GM23248 (cell line): ENCODE results near the gene KCNH4. TPM values are rescaled to one million over a fixed set of nuclear protein-coding genes. Genes with fewer than 3 reads are reported as not detected.

Source experiments
- DNase-seq: peaks from one replicate; pipeline ENCODE4 v3.0.0-alpha.2; 2015
- H2AFZ ChIP-seq: fragments of 200-600 bp; sonication (generic); 2 replicates; pipeline ENCODE4 v1.6.1; 2016; ENCODE audit warnings: antibody characterized with exemption
- H3F3A ChIP-seq: fragments of 200-600 bp; sonication (generic); 2 replicates; pipeline ENCODE4 v1.6.1; 2016; ENCODE audit warnings: mild to moderate bottlenecking, antibody characterized with exemption, mixed run types; ENCODE audit not compliant: insufficient read depth
- H3K27ac ChIP-seq: fragments of 200-600 bp; sonication (generic); 2 replicates; pipeline ENCODE4 v1.5.1; 2016; ENCODE audit warnings: mild to moderate bottlenecking
- H3K27me3 ChIP-seq: fragments of 200-600 bp; sonication (generic); replicated peaks from 2 replicates; pipeline ENCODE4 v1.6.1; 2016; ENCODE audit warnings: mild to moderate bottlenecking; ENCODE audit not compliant: insufficient read depth
- H3K36me3 ChIP-seq: fragments of 200-600 bp; sonication (generic); 2 replicates; pipeline ENCODE4 v1.6.1; 2016; ENCODE audit warnings: low read depth, mild to moderate bottlenecking
- H3K4me1 ChIP-seq: fragments of 200-600 bp; sonication (generic); 2 replicates; pipeline ENCODE4 v1.6.1; 2016; ENCODE audit warnings: mild to moderate bottlenecking; ENCODE audit not compliant: insufficient read depth
- H3K4me2 ChIP-seq: fragments of 200-600 bp; sonication (generic); one replicate; pipeline ENCODE4 v1.6.1; 2016; ENCODE audit warnings: mild to moderate bottlenecking; ENCODE audit not compliant: unreplicated experiment
- H3K4me3 ChIP-seq: fragments of 200-600 bp; sonication (generic); 2 replicates; pipeline ENCODE4 v1.5.1; 2016; ENCODE audit warnings: mild to moderate bottlenecking
- H3K79me2 ChIP-seq: fragments of 200-600 bp; sonication (generic); 2 replicates; pipeline ENCODE4 v1.6.1; 2016; ENCODE audit warnings: mild to moderate bottlenecking; ENCODE audit not compliant: insufficient read depth
- H3K9ac ChIP-seq: fragments of 200-600 bp; sonication (generic); 2 replicates; pipeline ENCODE4 v1.6.1; 2016; ENCODE audit warnings: mild to moderate bottlenecking
- H3K9me2 ChIP-seq: fragments of 200-600 bp; sonication (generic); 2 replicates; pipeline ENCODE4 v1.6.1; 2016; ENCODE audit warnings: mixed run types, mild to moderate bottlenecking, moderate library complexity; ENCODE audit not compliant: insufficient read depth
- H3K9me3 ChIP-seq: fragments of 200-600 bp; sonication (generic); one replicate; pipeline ENCODE4 v1.6.1; 2017; ENCODE audit warnings: low read depth
- H4K20me1 ChIP-seq: fragments of 200-600 bp; sonication (generic); 2 replicates; pipeline ENCODE4 v1.6.0; 2016; ENCODE audit not compliant: insufficient read depth
- EZH2 ChIP-seq: fragments of 200-600 bp; sonication (generic); IDR thresholded peaks from 2 replicates; pipeline ENCODE4 v1.6.1; 2018; ENCODE audit warnings: antibody characterized with exemption, mild to moderate bottlenecking; ENCODE audit not compliant: insufficient read depth, poor library complexity, severe bottlenecking
- EZH2phosphoT487 ChIP-seq: fragments of 200-600 bp; sonication (generic); IDR thresholded peaks from 2 replicates; pipeline ENCODE4 v1.6.1; 2018; ENCODE audit warnings: antibody characterized with exemption, moderate library complexity, mild to moderate bottlenecking, low read depth; ENCODE audit not compliant: insufficient read depth
- WGBS, 2 experiments: methylation state at CpG; one replicate each; pipeline ENCODE4 v1.1.6; 2015 to 2017; ENCODE audit warnings: low lambda C conversion rate in 2 of 2, low coverage in 1 of 2; ENCODE audit errors: missing lambda C conversion rate in 2 of 2; 5-methylcytosine and 5-hydroxymethylcytosine counted together
- in situ Hi-C: fragments of 300-500 bp; cut with MboI; formaldehyde crosslinking; loops from 2 replicates; pipeline ENCODE4 v1.15.0; 2020
- polyA plus RNA-seq: library from polyadenylated mRNA; unstranded; fragments of >200 nt; fragmentation: Nextera tagmentation; extraction: Ambion mirVana; gene quantifications from 2 replicates; pipeline ENCODE4 v1.2.1, GENCODE V29; 2016
- total RNA-seq: library from RNA; depleted of rRNA; stranded (reverse); fragments of >200 nt; shearing (Covaris generic); gene quantifications from 2 replicates; pipeline ENCODE4 v1.2.3, GENCODE V29; 2014

The KCNH4 gene
- total and polyA plus RNA-seq, 2 experiments from 2014 or later, result not detected

GRCh38 chr17:42129109-42129837 is 51.7 kb downstream of the KCNH4 start:
- no peaks in the 10 kb centered on the region for H3K27me3 ChIP-seq
- 86 to 88% methylated on average over 8 of the region's 8 CpGs for WGBS, 2 experiments
- H3K9ac ChIP-seq, result no peak overlapping the region
- H2AFZ ChIP-seq, result no peak overlapping the region
- no peak overlapping the region for H3K4me3 ChIP-seq
- in situ Hi-C loops, result no loop called here
- peaks cover 59% of the 10 kb centered on the region for H3K79me2 ChIP-seq
- peaks cover 30% of the 10 kb centered on the region for H3K4me1 ChIP-seq
- no peaks in the 10 kb centered on the region for H3K9me2 ChIP-seq
- peaks cover 5% of the 10 kb centered on the region; the same call in 1 of the 2 replicates for H4K20me1 ChIP-seq
- no peak overlapping the region for H3K4me2 ChIP-seq
- no peak for DNase-seq
- H3K27ac ChIP-seq, result no peak overlapping the region
- TF ChIP-seq EZH2 (no peak), EZH2phosphoT487 (no peak)
- H3F3A ChIP-seq, result peaks cover 39% of the 10 kb centered on the region
- H3K36me3 ChIP-seq, result peaks cover 29% of the 10 kb centered on the region; the same call in 1 of the 2 replicates
- H3K9me3 ChIP-seq, result no peaks in the 10 kb centered on the region

GRCh38 chr17:42127414-42127813 is 53.5 kb downstream of the KCNH4 start:
- Histone ChIP-seq H3F3A (peaks cover 23% of the 10 kb centered on the region), H3K9me2 (no peaks in the 10 kb centered on the region), H4K20me1 (peaks cover 5% of the 10 kb centered on the region; the same call in 1 of the 2 replicates), H3K27ac (no peak overlapping the region), H3K4me2 (no peak overlapping the region), H3K4me3 (no peak overlapping the region), H3K9ac (no peak overlapping the region), H3K79me2 (peaks cover 42% of the 10 kb centered on the region), H2AFZ (no peak overlapping the region), H3K36me3 (peaks cover 29% of the 10 kb centered on the region; the same call in 1 of the 2 replicates), H3K27me3 (no peaks in the 10 kb centered on the region), H3K4me1 (peaks cover 13% of the 10 kb centered on the region), H3K9me3 (no peaks in the 10 kb centered on the region)
- TF ChIP-seq EZH2 (no peak), EZH2phosphoT487 (no peak)
- in situ Hi-C loops, result no loop called here
- no peak for DNase-seq
- 89 to 90% methylated on average over 6 of the region's 6 CpGs for WGBS, 2 experiments

- no peak overlapping the region for H3K4me3 ChIP-seq
Observed at GRCh38 chr17:42126836-42127235, 54.1 kb downstream of the KCNH4 start.

GRCh38 chr17:42125565-42125964 is 55.4 kb downstream of the KCNH4 start:
- no peak for TF ChIP-seq EZH2
- no peak for TF ChIP-seq EZH2phosphoT487
- Histone ChIP-seq H3K79me2 (peaks cover 23% of the 10 kb centered on the region), H3K27me3 (no peaks in the 10 kb centered on the region), H3K9ac (no peak overlapping the region), H3K9me3 (no peaks in the 10 kb centered on the region), H2AFZ (no peak overlapping the region), H3K4me3 (no peak overlapping the region), H3K27ac (no peak overlapping the region), H3K4me1 (no peaks in the 10 kb centered on the region), H3F3A (peaks cover 10% of the 10 kb centered on the region), H3K36me3 (peaks cover 29% of the 10 kb centered on the region; the same call in 1 of the 2 replicates), H4K20me1 (no peaks in the 10 kb centered on the region), H3K9me2 (no peaks in the 10 kb centered on the region), H3K4me2 (no peak overlapping the region)
- 70 to 76% methylated on average over 12 of the region's 12 CpGs for WGBS, 2 experiments
- in situ Hi-C loops, result no loop called here
- no peak for DNase-seq

More at GRCh38 chr17:42126836-42127235, 54.1 kb downstream of the KCNH4 start:
- Histone ChIP-seq H3K9ac (no peak overlapping the region), H3K9me2 (no peaks in the 10 kb centered on the region), H2AFZ (no peak overlapping the region), H3K27ac (no peak overlapping the region), H4K20me1 (peaks cover 5% of the 10 kb centered on the region; the same call in 1 of the 2 replicates), H3K79me2 (peaks cover 36% of the 10 kb centered on the region), H3K4me2 (no peak overlapping the region), H3K27me3 (no peaks in the 10 kb centered on the region), H3K36me3 (peaks cover 29% of the 10 kb centered on the region; the same call in 1 of the 2 replicates), H3F3A (peaks cover 18% of the 10 kb centered on the region), H3K4me1 (peaks cover 7% of the 10 kb centered on the region), H3K9me3 (no peaks in the 10 kb centered on the region)
- TF ChIP-seq EZH2 (no peak), EZH2phosphoT487 (no peak)
- in situ Hi-C loops, result no loop called here
- no peak for DNase-seq
- 73 to 77% methylated on average over 3 of the region's 3 CpGs for WGBS, 2 experiments
